NCI-H2029 (cell line): ENCODE results near the gene DGAT2.
A peak's percentile ranks its signal among the peaks of the same experiment; 100 is the strongest.

Experiments used
- DNase-seq: peaks from one replicate; lab custom pipeline; 2025; lab: John Stamatoyannopoulos, UW

Gene DGAT2

DNA sequence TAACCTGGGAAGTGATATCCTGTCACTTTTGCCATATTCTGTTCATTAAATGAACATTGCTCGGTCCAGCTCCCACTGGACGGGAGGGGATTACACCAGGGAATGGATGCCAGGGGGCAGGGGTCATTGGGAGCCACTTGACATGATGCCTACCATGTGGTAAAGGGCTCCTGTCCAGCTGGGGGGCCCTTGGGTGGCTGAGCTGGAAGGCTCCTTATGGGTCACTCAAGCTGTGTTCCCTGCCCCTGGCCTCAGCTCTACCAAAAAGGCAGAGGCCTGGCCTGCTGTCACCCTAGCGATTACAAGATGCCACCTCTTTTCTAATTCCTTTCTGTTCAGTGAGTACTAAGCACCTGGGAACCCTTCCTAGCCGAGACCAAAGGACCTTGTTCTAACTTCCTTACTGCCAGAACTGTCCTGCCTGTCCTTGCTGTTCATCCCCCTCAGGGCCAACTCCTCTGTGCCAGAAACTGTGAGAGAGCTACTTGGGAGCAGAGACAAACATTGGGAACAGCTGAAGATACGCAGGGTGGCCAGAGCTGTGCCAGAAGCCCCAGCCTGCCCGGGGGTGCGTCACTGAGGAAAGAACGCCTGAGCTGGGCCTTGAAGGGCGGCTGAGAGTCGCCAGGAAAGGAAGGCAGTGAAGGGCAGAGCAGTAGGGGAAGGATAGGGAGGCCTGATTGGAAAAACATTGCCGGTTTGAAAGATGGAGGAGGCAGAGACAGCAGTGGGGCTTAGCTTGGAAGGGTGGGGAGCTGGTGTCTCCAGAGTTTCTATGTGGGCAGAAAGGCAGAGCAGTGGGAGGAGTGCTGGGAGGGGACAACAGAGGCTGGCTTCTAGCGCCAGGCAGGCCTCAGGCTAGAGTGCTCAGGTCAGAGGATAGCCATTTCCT is 33.7 kb downstream of the DGAT2 start:
- no peak for DNase-seq

DNA sequence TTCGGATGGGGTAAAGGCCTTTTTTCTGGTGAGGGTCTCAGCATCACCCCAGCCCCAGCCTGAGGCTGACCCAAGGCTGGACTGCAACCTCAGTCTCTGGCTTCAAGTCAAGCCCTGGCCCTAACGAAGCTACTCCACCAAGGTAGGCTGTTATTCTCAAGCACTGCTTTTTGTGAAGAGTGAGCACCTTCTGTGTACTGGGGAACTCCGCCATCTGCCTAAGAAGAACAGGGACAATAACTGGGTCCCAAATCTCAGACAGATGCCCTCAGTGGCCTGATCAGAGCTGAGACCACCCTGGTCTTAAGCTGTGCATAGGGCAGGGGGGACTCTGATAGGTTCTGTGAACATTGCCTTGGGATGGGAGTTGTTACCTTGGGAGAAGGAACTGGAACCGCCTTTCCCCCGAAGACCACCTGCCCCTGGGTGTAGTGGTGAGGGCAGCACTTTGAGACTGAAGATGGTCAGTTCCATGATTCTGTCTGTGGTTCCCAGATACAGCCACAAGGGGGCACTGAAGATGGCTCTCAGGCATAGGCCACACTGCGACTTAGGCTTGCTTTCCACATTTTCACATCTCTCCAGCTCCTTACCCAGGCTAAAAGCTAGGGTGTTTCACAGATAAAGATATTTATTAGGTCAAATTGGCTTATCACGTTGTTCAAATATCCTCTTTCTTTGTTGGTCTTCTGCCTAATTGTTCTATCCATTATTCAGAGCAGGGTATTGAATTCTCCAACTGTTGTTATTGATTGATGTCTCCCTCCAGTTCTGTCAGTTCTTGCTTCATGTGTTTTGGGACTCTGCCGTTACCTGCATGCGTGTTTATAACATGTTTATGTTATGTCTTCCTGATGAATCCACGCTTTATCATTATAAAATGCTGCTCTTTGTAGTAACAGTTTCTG is 34.6 kb downstream of the DGAT2 start:
- DNase-seq, result peak; percentile 4

DNA sequence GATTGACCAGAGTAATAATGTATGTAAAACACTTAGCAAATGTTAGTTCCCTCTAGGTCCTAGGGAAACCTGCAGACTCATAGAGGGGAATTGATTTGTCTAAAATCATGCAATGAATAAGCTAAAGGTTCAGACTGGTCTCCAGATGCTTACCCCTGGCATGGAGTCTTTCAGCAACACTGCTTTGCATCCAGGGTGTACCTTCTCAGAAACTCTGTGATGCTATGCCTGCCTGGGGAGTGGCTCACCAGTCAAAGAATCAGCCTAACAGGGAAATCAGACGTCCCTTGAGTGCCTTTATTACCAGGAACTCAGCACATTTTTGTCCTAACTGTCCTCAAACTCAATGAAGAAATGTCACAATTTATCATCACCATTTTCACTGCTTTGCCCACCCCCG is 40.5 kb downstream of the DGAT2 start:
- no peak for DNase-seq

DNA sequence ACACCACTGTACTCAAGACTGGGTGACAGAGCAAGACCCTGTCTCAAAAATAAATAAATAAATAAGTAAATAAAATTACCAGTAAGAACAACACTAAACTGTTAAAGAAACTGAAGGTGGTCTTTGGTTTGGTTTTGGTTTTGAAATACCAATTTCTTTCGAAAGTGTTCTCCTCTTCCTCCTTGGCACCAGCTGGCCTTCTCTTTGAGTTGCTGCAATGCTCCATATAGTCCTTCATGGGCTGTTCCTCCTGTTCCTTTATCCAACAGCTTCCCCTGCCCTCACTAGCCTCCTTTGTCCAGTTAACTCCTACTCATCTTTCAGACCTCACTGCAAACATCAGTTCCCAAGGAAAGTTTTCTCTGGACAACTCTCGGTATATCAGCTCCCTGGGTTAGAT is 41.4 kb downstream of the DGAT2 start:
- DNase-seq, result no peak

DNA sequence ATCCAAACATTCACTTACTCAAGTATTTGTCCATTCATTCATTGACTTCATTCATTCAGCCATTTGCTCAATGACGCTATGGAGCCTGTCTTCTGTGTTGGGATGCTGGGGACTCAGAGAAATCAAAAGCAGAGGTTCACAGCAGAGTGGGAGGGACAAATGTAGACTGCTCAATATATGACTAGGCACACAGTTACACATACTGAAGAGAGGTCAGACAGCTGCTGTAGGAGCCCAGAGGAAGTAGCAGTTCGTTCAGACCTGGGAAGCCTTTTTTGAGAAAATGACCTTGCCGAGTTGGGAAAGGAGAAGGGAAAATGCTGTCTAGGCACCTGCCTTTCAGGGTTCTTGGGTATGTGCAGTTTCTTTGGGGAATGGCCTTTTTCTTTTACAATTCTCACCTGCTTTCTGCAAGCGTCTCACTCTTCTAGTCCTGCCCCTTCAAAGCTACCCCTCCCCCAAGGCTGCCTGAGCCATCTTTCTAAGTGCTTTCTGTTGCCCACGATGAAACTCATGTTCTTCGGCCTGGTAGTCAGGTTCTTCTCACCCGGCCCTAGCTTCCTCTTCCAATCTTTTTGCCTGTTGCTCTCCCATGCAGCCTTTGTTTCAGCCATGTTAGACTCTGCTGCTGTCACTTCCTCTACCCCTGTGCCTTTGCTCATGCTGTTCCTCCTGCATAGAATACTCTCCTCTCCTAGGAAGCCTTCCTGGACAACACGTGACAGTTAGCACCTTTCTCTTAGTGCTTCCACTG is 42.2 kb downstream of the DGAT2 start:
- no peak for DNase-seq

DNA sequence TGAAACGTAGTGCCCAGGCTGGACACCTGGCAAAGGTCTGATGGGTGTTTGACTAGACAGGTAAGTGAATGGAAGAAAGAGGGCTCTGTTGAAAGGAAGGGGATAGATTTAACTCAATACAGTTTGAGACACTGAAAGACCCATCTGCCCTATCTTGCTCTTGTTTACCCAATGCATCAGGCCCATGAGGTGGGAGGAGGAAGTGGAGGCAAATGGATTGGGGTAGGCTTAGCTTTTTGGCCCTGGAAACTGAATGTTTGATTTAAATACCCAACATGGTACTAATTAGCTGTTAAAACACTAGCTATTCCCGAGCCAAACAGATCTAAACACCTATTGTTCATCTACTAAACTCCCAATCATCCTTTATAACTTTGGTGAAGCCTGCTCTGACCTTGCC is 42.9 kb downstream of the DGAT2 start:
- DNase-seq, result no peak

DNA sequence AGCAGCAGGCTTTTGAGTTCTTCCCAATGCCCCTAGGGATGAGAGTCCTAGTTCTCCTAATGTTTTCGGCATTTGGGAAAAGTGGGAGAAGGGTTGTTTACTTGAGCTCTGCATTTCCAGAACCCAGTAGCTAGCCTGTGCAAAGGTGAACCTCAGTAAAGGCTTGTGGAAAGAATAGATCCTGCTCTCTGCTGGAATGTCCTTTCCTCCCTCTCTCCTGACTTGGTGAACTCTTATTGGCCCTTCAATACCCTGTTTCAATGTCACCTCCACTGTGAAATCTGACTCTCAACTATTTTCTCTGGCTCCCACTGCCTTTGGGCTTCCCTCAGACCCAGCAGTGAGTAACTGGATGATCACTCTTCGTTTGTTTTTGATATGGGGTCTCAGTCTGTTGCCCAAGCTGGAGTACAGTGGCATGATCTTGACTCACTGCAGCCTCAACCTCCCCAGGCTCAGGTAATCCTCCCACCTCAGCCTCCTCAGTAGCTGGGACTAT is 44.0 kb downstream of the DGAT2 start:
- no peak for DNase-seq

DNA sequence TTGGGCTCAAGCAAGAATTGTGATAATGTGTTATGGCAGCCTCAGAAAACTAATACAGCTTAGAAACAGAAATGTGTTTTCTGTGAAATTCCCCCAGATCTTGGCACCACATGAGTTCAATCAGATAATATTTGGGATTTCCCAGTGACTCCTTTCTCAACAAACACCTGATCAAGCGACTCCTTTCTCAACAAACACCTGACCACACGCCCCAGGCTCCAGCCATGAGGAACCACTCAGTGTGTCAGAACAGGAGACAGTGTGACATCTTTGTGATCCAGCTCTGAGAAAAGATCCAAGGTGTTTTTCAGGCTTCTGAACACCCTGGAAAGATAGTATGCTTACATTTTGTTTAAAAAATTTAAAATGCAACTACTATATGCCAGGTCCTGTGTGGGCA is 44.5 kb downstream of the DGAT2 start:
- no peak for DNase-seq

DNA sequence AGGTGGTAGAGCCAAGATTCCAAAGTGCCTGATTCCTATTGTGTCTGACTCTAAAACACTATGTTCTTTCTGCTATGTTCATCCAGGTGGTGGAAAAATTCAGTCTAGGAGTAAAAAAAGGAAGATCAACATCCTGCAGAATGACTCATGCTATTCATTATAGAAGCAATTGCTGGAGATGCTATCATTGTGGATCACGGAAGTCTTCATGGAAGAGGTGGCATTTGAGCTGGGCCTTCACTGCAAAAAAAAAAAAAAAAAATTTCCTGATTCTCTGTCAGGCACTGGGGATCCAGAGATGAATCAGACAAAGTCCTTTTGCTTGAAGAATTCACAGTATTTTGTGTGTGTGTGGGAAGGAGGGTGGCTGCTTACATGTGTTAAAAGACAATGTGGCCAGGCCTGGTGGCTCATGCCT is 45.1 kb downstream of the DGAT2 start:
- no peak for DNase-seq

DNA sequence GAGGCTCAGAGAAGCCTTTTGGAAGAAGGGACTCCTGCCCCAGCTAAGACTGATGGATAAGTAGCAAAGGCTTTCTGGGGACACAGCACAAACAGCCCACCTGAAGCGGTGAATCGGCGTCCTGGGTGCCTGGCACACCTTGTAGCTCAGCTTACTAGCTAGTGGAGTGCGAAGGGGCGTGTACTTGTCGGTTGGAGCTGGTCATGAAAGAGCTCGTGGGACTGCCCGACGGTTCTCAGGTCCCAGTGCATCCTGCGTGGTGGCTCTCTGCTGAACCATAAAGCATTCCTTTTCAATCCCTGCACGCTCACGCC is 45.7 kb downstream of the DGAT2 start:
- peak; percentile 81 for DNase-seq

DNA sequence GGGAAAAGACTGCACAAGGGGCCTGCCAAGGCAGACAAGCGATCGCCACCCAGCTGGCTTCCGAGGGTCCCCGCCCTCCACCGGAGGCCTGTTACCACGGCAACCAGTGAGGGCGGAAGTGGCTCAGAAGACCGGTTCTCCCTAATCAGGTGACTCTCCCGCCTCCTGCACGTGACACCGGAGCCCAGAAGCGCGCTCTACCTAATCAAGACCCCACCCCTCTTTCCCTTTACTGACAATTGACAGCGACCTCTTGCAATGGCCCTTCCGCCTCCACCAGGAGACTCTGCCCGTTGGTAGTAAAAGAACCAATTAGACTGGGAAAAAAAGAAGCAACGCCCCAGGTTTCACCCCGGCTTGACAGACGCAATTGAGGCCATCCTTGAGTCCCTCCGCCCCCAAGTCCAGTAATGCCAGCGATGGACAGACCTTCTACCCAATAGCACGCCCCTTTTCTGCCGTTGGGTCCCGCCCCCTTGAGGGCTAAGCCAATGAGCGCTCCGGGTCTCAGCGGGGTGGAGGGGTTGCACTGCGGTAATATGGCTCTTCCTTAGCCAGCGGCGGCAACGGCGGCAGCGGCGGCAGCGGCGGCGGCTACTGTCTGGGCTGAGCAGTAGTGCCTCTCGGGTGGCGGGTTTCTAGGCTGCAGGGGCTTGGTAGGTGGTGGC is 46.2 kb downstream of the DGAT2 start, which contains the start of gene UVRAG:
Gene UVRAG (plus strand): TSS at position 534 of the 668 bp plus-strand sequence. CDS start 198 bp downstream, outside the sequence.
- peak; percentile 99 for DNase-seq

DNA sequence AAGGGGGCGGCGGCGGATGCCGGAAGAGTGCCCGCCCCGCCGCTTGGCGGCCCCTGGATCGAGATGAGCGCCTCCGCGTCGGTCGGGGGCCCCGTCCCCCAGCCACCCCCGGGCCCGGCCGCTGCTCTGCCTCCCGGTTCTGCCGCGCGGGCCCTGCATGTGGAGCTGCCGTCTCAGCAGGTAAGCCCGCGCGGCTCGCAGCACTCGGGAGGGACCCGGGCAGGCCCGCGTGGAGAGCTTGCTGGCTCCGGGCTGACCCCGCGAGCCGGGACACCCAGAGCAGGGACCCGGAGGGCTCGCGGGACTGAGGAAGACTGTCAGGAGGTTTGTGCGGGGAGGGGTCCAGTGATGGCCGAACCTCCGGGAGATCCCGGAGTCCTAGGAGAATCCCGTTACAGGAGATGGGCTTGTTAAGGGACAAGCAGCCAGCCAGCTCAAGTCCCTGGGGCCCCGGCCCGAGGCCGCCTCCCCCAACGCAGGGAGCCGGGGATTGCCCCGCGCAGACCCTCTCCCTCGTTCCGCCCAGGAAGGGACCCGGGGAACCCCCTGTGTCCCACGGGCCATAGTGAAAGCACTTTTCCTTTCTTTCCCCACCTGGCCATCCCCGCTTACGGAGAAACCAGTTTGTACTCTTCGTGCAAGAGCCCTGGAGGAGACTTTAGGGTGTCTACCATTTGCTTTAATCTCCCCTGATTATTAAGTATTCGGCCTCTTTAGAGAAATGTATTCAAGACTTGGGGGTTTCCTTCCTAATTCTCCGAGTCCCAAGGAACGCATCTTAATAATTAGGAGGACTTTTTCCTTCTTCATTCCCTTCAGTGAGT is 47.0 kb downstream of the DGAT2 start:
- DNase-seq, result peak; percentile 39

DNA sequence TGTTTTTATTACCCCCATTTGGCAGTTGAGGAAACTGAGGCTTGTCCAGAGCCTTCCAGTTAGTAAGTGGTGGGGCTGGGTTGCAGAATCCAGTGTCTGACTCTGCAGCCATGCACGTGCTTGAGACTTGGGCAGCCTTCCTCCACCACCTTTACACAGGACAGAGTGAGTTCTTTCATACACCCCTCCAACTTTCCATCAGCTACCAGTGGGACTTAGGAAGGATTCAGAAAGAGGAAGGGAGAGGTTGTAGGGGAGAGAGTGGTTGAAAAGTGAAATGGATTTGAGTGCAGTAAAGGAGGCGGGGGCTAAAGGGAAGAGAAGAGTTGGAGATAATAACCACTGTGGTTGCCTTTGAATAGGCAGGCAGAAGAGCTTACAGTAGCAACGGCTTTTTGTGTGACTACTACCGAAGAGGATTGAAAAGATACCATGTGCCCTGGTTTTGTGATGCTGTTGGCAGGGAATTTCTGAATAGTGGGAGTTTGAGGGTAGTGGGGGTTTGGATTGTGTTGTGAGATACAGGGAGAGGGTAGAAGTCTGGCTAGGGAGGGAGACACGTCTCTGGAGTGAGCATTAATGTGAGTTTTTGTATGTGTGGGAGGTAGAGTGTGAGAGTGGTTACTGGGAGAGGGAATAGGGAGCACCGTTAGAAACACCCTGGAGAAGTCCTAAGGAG is 48.1 kb downstream of the DGAT2 start:
- DNase-seq, result no peak

DNA sequence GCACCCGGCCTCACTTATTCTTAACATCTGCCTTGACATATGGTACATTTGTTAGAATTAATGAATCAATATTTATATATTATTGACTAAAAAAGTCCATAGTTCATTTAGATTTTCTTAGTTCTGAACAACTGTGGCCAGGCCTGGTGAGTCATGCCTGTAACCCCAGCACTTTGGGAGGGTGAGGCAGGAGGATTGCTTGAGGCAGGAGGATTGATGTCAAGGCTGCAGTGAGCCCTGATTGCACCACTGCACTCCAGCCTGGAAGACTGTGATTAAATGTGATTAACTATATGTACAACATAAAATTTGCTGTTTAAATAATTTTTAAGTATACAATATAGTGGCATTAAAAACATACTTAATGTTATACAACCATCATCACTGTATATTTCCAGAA is 52.1 kb downstream of the DGAT2 start:
- no peak for DNase-seq

DNA sequence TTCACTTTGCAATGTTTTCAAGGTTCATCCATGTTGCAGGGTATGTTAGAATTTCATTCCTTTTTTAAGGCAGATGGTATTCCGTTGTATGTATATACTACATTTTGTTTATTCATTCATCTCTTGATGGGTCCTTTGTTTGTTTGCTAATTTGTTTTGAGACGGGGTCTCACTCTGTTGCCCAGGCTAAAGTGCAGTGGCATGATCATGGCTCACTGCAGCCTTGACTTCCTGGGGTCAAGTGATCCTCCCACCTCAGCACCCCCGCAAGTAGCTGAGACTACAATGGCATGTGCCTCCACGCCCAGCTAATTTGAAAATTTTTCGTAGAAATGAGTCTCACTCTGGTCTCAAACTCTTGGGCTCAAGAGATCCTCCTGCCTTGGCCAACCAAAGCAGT is 52.6 kb downstream of the DGAT2 start:
- no peak for DNase-seq

DNA sequence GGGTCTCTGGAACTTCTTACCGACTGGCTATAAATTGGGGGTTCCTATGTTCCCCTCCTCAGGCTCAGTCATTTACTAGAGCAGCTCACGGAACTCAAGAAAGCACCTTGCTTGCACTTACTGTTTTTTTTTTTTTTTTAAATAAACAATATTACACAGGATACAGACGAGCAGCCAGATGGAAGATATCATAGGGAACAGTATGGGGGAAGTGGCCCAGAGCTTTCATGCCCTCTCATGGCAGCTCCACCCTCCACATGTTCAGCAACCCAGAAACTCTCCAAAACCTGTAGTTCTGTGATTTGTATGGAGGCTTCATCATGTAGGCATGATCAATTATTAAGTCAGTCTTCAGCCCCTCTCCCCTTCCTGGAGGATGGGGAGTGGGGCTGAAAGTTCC is 54.0 kb downstream of the DGAT2 start:
- no peak for DNase-seq

DNA sequence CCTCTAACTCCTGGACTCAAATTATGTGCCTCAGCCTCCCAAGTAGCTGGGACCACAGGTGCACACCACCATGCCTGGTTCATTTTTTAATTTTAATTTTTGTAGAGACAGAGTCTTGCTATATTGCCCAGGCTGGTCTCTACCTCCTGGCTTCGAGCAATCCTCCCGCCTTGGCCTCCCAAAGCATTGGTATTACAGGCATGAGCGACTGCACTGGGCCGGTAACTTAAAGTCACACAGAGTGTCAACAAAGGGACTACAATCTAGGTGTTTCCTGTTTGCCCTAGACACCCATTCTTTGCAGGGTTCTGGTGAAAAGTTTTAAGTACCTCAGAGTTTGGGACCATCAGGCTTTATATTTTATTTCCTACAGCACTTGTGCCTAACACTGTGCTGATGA is 54.8 kb downstream of the DGAT2 start:
- DNase-seq, result no peak

DNA sequence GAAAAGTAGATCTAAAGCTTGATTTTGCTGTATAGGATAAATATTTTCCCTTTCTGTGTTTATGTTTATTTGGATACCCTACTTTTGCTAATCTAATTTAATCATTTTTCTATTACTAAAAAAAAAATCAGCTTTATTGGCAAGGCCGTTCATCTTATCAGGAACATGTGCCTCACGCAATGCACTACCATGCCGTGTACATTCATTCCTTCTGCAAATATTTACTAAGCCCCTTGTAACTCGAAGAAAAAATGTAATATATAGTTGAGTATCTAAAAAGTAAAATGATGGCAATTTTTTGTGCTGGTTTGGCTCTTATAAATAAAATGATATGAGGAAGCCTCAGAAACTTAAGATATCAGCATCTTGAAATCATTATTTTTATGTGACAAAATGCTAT is 55.4 kb downstream of the DGAT2 start:
- no peak for DNase-seq

DNA sequence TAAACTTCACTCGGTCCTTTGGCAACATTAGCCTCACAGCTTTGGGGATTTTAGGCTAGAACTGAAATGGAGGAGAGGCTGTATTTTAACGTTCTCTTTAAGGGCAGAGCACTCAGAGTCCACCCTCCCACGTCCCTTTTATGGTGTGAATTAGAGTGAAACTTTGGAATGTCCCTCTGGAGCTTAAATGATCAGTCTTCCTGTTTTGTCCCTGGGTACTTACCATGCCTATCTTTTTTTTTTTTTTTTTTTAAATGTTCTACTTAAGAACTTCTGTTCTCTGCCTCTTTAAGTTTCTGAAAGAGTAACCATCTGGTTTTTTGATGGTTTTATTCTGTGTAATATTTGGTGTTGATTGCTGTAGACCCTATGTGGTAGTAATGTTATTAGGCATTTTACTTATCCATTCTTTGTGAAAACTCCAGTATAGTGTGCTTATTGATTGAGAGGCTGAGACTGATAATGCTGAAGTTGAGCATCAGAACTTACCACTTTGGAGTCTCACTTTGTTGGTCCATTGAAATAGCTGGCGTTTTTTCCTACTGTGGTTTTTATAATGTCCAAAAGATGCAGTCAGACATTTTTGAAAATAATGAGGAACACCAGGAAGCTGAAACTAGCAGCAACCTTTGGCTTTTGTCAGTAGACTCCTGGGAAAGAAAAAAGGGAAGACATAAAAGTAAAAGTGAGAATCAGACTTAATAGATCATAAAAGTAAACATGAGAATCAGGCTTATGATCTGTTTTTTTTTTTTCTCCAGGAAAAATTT is 58.1 kb downstream of the DGAT2 start:
- no peak for DNase-seq
